ENCODE data around the gene FCGR3A.

FCGR3A gene

DNA sequence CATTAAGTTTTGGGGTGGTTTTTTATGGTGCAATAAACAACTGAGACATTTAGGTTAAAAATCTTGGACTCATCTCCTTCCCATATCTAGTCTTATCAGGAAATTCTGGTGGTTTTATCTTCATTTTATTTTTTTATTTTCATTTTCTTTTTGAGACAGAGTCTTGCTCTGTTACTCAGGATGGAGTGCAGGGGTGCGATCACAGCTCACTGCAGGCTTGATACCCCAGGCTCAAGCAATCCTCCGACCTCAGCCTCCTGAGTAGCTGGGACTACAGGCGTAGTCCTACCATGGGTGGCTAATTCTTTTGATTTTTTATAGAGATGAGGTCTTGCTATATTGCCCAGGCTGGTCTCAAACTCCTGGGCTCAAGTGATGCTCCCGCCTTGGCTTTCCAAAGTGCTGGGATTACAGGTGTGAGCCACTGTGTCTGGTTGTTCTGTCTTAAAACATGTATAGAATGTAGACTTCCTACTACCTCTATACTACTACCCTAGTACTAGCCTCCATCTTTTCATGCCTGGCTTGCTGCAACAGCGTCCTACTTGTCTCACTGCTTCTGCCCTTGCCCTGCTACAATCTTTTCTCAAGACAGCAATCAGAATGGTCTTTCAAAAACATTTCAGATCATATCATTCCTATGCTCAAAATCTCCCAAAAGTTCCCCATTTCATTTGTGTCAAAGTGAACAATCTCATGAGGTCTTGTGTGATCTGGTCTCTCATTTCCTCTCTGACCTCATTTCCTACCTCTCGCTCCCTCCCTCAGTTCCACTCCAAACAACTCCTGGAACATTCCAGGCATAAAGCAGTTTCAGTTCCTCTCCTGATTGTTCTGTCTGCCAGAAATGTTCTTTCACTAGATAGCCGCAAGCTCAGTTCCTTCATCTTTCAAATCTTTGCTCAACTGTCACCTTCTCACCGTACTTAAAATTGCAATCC is 50.2 kb downstream of the FCGR3A start:
- TF ChIP-seq EZH2 (IDR thresholded peaks at IDR 0.05; ENCODE audit: borderline replicate concordance, low read length) = no peak
- TF ChIP-seq, protein P1, sequence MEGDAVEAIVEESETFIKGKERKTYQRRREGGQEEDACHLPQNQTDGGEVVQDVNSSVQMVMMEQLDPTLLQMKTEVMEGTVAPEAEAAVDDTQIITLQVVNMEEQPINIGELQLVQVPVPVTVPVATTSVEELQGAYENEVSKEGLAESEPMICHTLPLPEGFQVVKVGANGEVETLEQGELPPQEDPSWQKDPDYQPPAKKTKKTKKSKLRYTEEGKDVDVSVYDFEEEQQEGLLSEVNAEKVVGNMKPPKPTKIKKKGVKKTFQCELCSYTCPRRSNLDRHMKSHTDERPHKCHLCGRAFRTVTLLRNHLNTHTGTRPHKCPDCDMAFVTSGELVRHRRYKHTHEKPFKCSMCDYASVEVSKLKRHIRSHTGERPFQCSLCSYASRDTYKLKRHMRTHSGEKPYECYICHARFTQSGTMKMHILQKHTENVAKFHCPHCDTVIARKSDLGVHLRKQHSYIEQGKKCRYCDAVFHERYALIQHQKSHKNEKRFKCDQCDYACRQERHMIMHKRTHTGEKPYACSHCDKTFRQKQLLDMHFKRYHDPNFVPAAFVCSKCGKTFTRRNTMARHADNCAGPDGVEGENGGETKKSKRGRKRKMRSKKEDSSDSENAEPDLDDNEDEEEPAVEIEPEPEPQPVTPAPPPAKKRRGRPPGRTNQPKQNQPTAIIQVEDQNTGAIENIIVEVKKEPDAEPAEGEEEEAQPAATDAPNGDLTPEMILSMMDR (IDR thresholded peaks at IDR 0.05; ENCODE audit: low read length) = no peak
- no peak overlapping the region for H3K4me3 ChIP-seq (ENCODE audit: low read depth, low read length, poor library complexity, severe bottlenecking)
- H4K20me1 ChIP-seq (ENCODE audit: insufficient read depth, low read length) = no peaks in the 10 kb centered on the region
- H3F3A ChIP-seq (ENCODE audit: insufficient read depth, low read length) = no peaks in the 10 kb centered on the region
- no peaks in the 10 kb centered on the region for H3K27me3 ChIP-seq (ENCODE audit: insufficient read depth, low read length)
- no peak overlapping the region for H3K4me2 ChIP-seq (ENCODE audit: low read length)
- H3K79me2 ChIP-seq (ENCODE audit: insufficient read depth, low read length) = no peaks in the 10 kb centered on the region
- no peaks in the 10 kb centered on the region for H3K9me2 ChIP-seq (ENCODE audit: low read depth, low read length)
- no peak overlapping the region for H3K27ac ChIP-seq (ENCODE audit: low read depth, low read length, poor library complexity, severe bottlenecking)
- no peaks in the 10 kb centered on the region for H3K36me3 ChIP-seq (ENCODE audit: insufficient read depth, low read length)
- no peak overlapping the region for H3K9ac ChIP-seq (ENCODE audit: low read length)
- H3K4me1 ChIP-seq (ENCODE audit: insufficient read depth, low read length, severe bottlenecking) = no peaks in the 10 kb centered on the region
- no peak overlapping the region for H2AFZ ChIP-seq (ENCODE audit: low read length)
- H3K9me3 ChIP-seq (ENCODE audit: low read length) = no peaks in the 10 kb centered on the region

DNA sequence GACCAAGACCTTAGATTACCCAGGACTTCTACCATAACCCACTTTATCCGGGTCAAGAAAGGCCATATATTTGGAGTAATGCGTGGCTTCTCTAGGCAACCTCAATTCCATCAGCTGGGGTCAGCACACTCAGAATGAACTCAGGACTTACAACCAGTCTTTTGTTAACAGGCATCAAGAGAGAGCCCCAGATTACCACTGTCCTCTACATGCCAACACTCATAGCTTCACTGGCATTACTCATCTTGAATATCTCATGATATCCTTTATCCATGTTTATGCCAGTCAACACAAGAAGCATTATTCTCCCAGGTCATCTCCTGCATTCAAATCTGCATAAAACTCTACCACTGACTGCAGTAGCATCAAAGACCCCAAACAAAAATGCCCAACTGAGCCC is 51.0 kb downstream of the FCGR3A start:
- Histone ChIP-seq H2AFZ (ENCODE audit: low read length) (no peak overlapping the region), H3F3A (ENCODE audit: insufficient read depth, low read length) (no peaks in the 10 kb centered on the region), H3K9ac (ENCODE audit: low read length) (no peak overlapping the region), H3K27me3 (ENCODE audit: insufficient read depth, low read length) (no peaks in the 10 kb centered on the region), H4K20me1 (ENCODE audit: insufficient read depth, low read length) (no peaks in the 10 kb centered on the region), H3K4me3 (ENCODE audit: low read depth, low read length, poor library complexity, severe bottlenecking) (no peak overlapping the region), H3K9me3 (ENCODE audit: low read length) (no peaks in the 10 kb centered on the region), H3K36me3 (ENCODE audit: insufficient read depth, low read length) (no peaks in the 10 kb centered on the region), H3K9me2 (ENCODE audit: low read depth, low read length) (no peaks in the 10 kb centered on the region), H3K27ac (ENCODE audit: low read depth, low read length, poor library complexity, severe bottlenecking) (no peak overlapping the region), H3K4me2 (ENCODE audit: low read length) (no peak overlapping the region), H3K79me2 (ENCODE audit: insufficient read depth, low read length) (no peaks in the 10 kb centered on the region), H3K4me1 (ENCODE audit: insufficient read depth, low read length, severe bottlenecking) (no peaks in the 10 kb centered on the region)
- no peak for TF ChIP-seq EZH2 (IDR thresholded peaks at IDR 0.05; ENCODE audit: borderline replicate concordance, low read length)
- TF ChIP-seq, protein P1 (IDR thresholded peaks at IDR 0.05; ENCODE audit: low read length) = no peak

DNA sequence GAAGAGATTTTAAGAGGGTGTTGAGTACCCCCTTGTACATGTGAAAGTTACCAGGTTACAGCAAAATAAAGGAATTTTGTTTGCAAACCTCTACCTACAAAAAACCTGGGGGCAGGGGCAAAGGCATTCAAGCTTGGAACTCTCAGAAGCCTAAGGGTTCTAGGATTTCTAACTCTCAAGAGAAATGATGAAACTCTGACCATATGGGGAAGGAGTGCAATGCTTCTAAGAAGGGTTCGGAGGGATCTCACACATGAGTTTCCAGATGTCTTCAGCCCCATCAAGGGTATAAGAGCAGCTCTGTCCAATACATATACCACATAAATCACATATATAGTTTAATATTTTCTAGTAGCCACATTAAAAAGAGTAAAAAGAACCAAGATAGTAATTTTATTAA is 51.7 kb downstream of the FCGR3A start:
- Histone ChIP-seq H3K27me3 (ENCODE audit: insufficient read depth, low read length) (no peaks in the 10 kb centered on the region), H3K4me3 (ENCODE audit: low read depth, low read length, poor library complexity, severe bottlenecking) (no peak overlapping the region), H3K27ac (ENCODE audit: low read depth, low read length, poor library complexity, severe bottlenecking) (no peak overlapping the region), H2AFZ (ENCODE audit: low read length) (no peak overlapping the region), H3K9ac (ENCODE audit: low read length) (no peak overlapping the region), H3K9me3 (ENCODE audit: low read length) (no peaks in the 10 kb centered on the region), H3K36me3 (ENCODE audit: insufficient read depth, low read length) (no peaks in the 10 kb centered on the region), H3F3A (ENCODE audit: insufficient read depth, low read length) (no peaks in the 10 kb centered on the region), H3K79me2 (ENCODE audit: insufficient read depth, low read length) (no peaks in the 10 kb centered on the region), H3K4me2 (ENCODE audit: low read length) (no peak overlapping the region), H3K4me1 (ENCODE audit: insufficient read depth, low read length, severe bottlenecking) (no peaks in the 10 kb centered on the region), H4K20me1 (ENCODE audit: insufficient read depth, low read length) (no peaks in the 10 kb centered on the region), H3K9me2 (ENCODE audit: low read depth, low read length) (no peaks in the 10 kb centered on the region)
- no peak for TF ChIP-seq EZH2 (IDR thresholded peaks at IDR 0.05; ENCODE audit: borderline replicate concordance, low read length)
- TF ChIP-seq, protein P1 (IDR thresholded peaks at IDR 0.05; ENCODE audit: low read length) = no peak

Data from OCI-LY1 (cell line).